22Rv1 (cell line): Measurements from ENCODE around the gene C1orf94.

Experiments
- H3K27ac ChIP-seq: fragments of 450-650 bp; 2 replicates; pipeline ENCODE4 v1.5.1; 2017
- ZFX ChIP-seq: fragments of 450-650 bp; IDR thresholded peaks from 2 replicates; pipeline ENCODE4 v1.6.1; 2017; ENCODE audit warnings: antibody characterized with exemption, borderline replicate concordance
- TF ChIP-seq, protein P1 (sequence below): fragments of 450-650 bp; IDR thresholded peaks from 2 replicates; pipeline ENCODE4 v1.5.1; 2017; ENCODE audit warnings: mild to moderate bottlenecking

The C1orf94 gene

DNA sequence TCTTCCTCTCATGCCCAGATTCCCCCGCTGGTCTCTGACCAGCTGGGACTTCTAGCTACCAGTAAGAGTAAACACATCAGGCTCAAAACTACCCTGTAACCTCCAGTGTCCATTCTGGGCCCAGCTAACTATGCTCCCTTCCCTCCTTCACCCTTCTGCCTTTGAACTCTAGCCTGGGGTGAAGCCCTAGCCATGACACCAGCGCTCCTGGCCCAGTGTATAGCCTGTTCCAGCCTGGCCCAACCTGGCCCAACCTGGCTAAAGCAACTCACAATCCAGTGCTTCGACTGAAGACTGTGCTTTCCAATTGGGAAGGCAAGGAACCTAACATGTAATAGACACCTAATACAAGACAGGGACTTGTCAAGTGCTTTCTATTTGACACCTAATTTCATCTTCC lies 39.3 kb upstream of the C1orf94 start:
- no peak for TF ChIP-seq ZFX
- TF ChIP-seq, protein P1, sequence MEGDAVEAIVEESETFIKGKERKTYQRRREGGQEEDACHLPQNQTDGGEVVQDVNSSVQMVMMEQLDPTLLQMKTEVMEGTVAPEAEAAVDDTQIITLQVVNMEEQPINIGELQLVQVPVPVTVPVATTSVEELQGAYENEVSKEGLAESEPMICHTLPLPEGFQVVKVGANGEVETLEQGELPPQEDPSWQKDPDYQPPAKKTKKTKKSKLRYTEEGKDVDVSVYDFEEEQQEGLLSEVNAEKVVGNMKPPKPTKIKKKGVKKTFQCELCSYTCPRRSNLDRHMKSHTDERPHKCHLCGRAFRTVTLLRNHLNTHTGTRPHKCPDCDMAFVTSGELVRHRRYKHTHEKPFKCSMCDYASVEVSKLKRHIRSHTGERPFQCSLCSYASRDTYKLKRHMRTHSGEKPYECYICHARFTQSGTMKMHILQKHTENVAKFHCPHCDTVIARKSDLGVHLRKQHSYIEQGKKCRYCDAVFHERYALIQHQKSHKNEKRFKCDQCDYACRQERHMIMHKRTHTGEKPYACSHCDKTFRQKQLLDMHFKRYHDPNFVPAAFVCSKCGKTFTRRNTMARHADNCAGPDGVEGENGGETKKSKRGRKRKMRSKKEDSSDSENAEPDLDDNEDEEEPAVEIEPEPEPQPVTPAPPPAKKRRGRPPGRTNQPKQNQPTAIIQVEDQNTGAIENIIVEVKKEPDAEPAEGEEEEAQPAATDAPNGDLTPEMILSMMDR = no peak
- H3K27ac ChIP-seq = no peak overlapping the region

DNA sequence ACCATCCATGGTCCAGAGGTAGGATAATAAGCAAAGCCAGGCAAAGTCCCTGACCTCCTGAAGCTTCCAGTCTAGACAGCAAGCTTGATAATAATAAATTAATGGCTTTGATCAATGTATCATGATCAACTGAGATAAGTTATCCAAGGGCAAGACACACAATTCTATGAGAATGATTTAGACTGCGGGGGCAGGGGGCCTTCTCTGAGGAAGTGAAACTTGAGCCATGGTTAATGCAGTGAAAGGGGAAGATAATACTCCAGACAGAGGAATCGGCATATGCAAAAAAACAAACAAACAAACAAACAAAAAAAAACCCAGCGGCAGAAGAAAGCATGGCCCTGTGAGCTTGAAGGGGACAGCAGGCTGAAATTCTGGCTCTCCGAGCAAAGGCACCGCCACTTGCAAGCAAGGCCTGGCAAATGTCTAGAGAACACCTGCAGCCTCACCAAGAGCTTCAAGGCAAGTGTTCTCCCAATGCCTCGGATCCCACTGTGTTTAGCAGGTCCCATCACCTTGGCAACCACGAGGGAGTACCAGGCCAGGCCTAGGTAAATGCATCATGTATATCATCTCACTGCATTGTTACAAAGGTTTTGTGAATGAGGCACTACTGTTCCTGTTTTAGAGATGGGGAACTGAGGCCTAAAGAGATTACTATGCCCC lies 36.6 kb upstream of the C1orf94 start:
- TF ChIP-seq, protein P1 = no peak
- TF ChIP-seq ZFX = no peak
- no peak overlapping the region for H3K27ac ChIP-seq

DNA sequence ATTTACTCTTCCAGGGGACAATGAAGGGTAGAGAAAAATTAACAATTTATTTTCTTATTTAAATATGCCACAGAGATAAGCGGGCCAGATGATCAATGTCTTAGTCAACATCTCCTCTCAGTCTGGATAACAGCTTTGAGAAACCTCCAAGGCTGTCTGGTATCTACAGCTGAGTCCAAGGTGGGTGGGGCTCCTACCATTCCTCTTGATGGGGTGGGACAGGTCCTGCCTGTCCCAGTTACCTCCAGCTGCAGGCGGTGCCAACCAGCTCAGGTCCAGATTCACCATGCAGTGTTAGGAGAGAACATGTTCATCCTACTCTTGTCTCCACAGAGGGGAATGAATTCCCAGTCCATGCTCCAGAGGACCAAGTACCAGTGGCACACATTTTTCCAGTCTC lies 32.7 kb upstream of the C1orf94 start:
- TF ChIP-seq ZFX = no peak
- TF ChIP-seq, protein P1 = no peak

DNA sequence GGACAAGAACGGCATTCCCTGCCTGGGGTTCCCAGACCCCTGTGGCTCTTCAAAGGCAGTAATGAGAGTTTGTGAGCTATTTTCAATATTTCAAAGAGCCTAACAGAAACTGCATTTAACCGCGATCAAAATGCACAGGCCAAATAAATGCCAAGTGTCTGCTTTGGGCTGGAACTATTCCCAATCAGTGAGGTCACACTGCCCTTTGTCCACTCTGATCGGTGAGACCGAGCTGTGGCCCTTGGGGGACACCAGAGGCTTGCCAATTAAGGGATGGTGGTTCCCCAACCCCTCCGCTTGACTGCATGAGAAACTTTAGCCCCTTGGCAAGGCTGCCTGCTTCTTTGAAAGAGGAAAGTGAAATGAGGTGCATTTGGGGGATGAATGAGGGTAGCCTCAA lies 31.9 kb upstream of the C1orf94 start:
- no peak for TF ChIP-seq ZFX
- TF ChIP-seq, protein P1 = no peak

More for the DNA sequence above, 32.7 kb upstream of the C1orf94 start:
- no peak overlapping the region for H3K27ac ChIP-seq

DNA sequence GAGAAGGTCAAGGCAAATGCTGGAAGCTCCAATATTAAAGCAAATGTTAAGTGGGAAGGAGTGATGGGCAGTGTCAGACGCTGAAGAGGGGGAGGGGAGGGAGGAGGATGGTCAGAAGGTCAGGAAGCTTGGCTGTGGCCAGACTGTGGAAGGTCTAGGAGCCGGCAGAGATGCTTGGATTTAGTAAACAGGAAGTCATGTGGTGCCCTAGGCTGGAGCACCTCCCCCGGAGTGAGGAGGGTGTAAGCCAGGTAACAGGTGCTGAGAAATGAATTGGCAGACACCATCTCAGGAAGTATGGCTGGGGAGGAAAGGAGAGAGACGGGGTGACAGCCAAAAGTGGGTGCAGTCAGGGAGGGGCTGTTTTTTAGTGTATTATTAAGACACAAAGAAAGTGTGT lies 29.4 kb upstream of the C1orf94 start:
- TF ChIP-seq ZFX = no peak
- TF ChIP-seq, protein P1 = no peak
- no peak overlapping the region for H3K27ac ChIP-seq

More for the DNA sequence above, 31.9 kb upstream of the C1orf94 start:
- H3K27ac ChIP-seq = no peak overlapping the region

DNA sequence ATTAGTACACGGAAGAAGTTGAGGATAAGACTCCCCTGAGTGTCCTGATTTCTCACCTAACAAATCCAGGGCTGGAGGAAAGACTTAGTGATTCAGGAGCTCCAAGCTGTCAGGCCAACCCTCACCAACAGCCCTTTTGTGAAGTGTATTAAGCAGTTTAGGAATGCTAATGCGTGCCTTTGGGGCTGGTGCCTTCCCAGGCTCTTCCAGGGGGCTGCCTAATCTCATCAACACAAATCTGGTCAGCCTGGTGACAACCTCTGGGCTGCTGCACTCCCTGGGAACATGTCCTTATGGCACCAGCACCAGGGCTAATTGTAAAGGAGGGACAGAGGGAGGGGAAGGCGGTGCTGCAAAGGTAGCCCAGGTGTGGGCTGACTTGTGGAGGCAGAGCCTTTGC lies 27.2 kb upstream of the C1orf94 start:
- no peak for TF ChIP-seq ZFX
- TF ChIP-seq, protein P1 = no peak

DNA sequence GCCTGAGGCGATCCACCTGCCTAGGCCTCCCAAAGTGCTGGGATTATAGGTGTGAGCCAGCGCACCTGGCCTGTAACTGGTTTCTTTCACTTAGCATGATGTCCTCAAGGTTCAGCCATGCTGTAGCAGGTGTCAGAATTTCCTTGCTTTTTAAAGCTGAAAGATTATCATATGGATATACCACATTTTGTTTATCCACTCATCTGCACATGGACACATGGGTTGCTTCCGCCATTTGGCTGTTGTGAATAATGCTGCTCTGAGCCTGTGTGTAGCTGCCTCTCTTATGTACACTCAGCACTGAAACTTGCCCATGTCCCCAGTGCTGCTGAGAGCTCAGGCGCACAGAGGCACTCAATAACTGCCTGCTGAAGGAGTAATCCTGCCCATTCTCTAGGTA lies 23.5 kb upstream of the C1orf94 start:
- no peak for TF ChIP-seq ZFX
- TF ChIP-seq, protein P1 = no peak
- no peak overlapping the region for H3K27ac ChIP-seq

More for the DNA sequence above, 27.2 kb upstream of the C1orf94 start:
- H3K27ac ChIP-seq = no peak overlapping the region
